ENCODE measurements around the gene TRIP13.
"Not testable (repeated sequence)": the region's sequence is repeated elsewhere in the genome, so short reads cannot be mapped to it uniquely, and the experiment has no call there.

Gene TRIP13

DNA sequence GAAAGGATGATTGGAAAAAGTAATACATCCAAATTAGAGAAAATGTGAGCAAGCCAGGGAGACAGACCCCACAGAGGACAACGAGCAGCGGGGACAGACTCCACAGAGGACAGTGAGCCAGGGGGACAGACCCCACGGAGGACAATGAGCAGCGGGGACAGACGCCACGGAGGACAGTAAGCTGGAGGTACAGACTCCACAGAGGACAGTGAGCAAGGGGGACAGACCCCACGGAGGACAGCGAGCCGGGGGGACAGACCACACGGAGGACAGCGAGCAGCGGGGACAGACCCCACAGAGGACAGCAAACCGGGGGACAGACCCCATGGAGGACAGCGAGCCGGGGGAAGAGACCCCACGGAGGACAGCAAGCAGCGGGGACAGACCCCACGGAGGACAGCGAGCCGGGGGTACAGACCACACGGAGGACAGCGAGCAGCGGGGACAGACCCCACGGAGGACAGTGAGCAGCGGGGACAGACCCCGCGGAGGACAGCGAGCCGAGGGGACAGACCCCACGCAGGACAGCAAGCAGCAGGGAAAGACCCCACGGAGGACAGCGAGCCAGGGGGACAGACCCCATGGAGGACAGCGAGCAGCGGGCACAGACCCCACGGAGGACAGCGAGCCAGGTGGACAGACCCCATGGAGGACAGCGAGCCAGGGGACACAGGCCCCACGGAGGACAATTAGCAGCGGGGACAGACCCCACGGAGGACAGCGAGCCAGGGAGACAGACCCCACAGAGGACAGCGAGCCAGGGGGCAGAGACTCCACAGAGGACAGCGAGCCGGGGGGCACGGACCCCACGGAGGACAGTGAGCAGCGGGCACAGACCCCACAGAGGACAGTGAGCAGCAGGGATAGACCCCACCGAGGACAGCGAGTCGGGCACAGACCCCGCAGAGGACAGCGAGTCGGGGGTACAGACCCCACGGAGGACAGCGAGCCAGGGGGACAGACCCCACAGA is 40.0 kb upstream of the TRIP13 start:
- DNase-seq = no peak
- Mint-ChIP-seq H3K27ac (peak overlapping the region; percentile 35), H3K36me3 (ENCODE audit: low read depth) (no peaks in the 10 kb centered on the region), H3K9me3 (no peaks in the 10 kb centered on the region), H3K27me3 (ENCODE audit: low read depth, poor library complexity) (peaks cover 5% of the 10 kb centered on the region), H3K4me3 (no peak overlapping the region), H3K4me1 (peaks cover 27% of the 10 kb centered on the region)
- TF ChIP-seq, protein P1, sequence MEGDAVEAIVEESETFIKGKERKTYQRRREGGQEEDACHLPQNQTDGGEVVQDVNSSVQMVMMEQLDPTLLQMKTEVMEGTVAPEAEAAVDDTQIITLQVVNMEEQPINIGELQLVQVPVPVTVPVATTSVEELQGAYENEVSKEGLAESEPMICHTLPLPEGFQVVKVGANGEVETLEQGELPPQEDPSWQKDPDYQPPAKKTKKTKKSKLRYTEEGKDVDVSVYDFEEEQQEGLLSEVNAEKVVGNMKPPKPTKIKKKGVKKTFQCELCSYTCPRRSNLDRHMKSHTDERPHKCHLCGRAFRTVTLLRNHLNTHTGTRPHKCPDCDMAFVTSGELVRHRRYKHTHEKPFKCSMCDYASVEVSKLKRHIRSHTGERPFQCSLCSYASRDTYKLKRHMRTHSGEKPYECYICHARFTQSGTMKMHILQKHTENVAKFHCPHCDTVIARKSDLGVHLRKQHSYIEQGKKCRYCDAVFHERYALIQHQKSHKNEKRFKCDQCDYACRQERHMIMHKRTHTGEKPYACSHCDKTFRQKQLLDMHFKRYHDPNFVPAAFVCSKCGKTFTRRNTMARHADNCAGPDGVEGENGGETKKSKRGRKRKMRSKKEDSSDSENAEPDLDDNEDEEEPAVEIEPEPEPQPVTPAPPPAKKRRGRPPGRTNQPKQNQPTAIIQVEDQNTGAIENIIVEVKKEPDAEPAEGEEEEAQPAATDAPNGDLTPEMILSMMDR (IDR thresholded peaks at IDR 0.05) = no peak

DNA sequence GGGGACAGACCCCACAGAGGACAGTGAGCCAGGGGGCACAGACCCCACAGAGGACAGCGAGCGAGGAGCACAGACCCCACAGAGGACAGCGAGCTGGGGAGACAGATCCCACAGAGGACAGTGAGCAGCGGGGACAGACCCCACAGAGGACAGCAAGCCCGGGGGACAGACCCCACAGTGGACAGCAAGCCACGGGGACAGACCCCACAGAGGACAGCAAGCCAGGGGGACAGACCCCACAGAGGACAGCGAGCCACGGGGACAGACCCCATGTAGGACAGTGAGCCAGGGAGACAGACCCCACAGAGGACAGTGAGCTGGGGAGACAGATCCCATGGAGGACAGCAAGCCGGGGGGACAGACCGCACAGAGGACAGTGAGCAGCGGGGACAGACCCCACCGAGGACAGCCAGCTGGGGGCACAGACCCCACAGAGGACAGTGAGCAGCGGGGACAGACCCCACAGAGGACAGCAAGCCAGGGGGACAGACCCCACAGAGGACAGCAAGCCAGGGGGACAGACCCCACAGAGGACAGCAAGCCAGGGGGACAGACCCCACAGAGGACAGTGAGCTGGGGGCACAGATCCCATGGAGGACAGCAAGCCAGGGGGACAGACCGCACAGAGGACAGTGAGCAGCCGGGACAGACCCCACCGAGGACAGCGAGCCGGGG is 39.1 kb upstream of the TRIP13 start:
- not testable (repeated sequence) for H3K4me3 Mint-ChIP-seq; DNase-seq; H3K27ac Mint-ChIP-seq; H3K36me3 Mint-ChIP-seq (ENCODE audit: low read depth); H3K27me3 Mint-ChIP-seq (ENCODE audit: low read depth, poor library complexity); H3K9me3 Mint-ChIP-seq
- peaks cover 31% of the 10 kb centered on the region for H3K4me1 Mint-ChIP-seq

DNA sequence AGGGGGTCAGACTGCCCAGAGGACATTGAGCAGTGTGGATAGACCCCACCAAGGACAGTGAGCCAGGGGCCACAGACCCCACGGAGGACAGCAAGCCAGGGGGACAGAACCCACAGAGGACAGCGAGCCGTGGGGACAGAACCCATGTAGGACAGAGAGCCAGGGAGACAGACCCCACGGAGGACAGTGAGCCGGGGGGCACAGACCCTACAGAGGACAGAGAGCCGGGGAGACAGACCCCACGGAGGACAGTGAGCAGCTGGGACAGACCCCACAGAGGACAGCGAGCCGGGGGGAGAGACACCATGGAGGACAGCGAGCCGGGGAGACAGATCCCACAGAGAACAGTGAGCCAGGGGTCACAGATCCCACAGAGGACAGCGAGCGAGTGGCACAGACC is 38.5 kb upstream of the TRIP13 start:
- TF ChIP-seq, protein P1 (IDR thresholded peaks at IDR 0.05) = no peak
- peaks cover 32% of the 10 kb centered on the region for H3K4me1 Mint-ChIP-seq
- H3K36me3 Mint-ChIP-seq (ENCODE audit: low read depth) = no peaks in the 10 kb centered on the region
- peaks cover 5% of the 10 kb centered on the region for H3K27me3 Mint-ChIP-seq (ENCODE audit: low read depth, poor library complexity)
- H3K9me3 Mint-ChIP-seq = no peaks in the 10 kb centered on the region
- no peak for DNase-seq
- peak overlapping the region; percentile 50 for H3K27ac Mint-ChIP-seq
- no peak overlapping the region for H3K4me3 Mint-ChIP-seq

DNA sequence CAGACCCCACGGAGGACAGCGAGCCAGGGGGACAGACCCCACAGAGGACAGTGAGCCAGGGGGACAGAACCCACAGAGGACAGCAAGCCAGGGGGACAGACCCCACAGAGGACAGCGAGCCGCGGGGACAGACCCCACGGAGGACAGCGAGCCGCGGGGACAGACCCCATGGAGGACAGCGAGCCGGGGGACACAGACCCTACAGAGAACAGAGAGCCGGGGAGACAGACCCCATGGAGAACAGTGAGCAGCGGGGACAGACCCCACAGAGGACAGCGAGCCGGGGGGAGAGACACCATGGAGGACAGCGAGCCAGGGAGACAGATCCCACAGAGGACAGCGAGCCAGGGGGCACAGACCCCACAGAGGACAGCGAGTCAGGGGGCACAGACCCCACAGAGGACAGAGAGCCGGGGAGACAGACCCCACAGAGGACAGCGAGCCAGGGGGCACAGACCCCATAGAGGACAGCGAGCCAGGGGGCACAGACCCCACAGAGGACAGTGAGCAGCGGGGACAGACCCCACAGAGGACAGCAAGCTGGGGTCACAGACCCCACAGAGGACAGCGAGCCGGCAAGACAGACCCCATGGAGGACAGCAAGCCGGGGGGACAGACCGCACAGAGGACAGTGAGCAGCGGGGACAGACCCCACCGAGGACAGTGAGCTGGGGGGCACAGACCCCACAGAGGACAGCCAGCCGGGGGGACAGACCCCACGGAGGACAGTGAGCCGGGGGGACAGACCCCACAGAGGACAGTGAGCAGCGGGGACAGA is 37.5 kb upstream of the TRIP13 start:
- no peaks in the 10 kb centered on the region for H3K36me3 Mint-ChIP-seq (ENCODE audit: low read depth)
- no peak overlapping the region for H3K27ac Mint-ChIP-seq
- H3K4me1 Mint-ChIP-seq = peaks cover 28% of the 10 kb centered on the region
- H3K4me3 Mint-ChIP-seq = no peak overlapping the region
- no peaks in the 10 kb centered on the region for H3K9me3 Mint-ChIP-seq
- TF ChIP-seq, protein P1 (IDR thresholded peaks at IDR 0.05) = no peak
- DNase-seq = no peak
- peaks cover 5% of the 10 kb centered on the region for H3K27me3 Mint-ChIP-seq (ENCODE audit: low read depth, poor library complexity)

DNA sequence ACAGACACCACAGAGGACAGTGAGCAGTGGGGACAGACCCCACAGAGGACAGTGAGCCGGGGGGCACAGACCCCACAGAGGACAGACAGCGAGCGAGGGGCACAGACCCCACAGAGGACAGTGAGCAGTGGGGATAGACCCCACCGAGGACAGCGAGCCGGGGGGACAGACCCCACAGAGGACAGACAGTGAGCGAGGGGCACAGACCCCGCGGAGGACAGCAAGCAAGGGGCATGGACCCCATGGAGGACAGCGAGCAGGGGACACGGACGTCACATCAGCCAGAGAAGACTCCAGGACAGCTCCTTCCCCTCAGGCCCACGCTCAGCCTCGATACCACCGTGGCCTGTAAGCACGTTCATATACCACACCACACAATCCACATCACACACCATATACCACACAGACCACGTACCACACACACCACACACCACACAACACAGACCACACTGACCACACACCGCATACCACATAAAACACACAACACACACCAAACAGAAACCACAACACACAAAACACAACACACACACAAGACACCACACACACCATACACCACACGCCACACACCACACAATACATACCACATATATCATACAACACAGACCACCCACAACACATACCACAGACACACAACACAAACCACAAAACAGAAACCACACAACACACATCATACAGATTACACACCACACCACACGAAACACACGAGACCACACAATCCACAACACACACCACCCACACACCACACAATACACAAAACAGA is 36.7 kb upstream of the TRIP13 start:
- H3K27me3 Mint-ChIP-seq (ENCODE audit: low read depth, poor library complexity) = peaks cover 10% of the 10 kb centered on the region
- H3K27ac Mint-ChIP-seq = no peak overlapping the region
- H3K36me3 Mint-ChIP-seq (ENCODE audit: low read depth) = no peaks in the 10 kb centered on the region
- H3K9me3 Mint-ChIP-seq = no peaks in the 10 kb centered on the region
- DNase-seq = no peak
- TF ChIP-seq, protein P1 (IDR thresholded peaks at IDR 0.05) = no peak
- no peak overlapping the region for H3K4me3 Mint-ChIP-seq
- H3K4me1 Mint-ChIP-seq = peaks cover 25% of the 10 kb centered on the region

Data from nephron progenitor cell (in vitro differentiated cells).